ENCODE data around the gene GZF1. TPM values are rescaled to one million over a fixed set of nuclear protein-coding genes. Genes with fewer than 3 reads are reported as not detected.
A peak's percentile ranks its signal among the peaks of the same experiment; 100 is the strongest.
"Not testable (repeated sequence)": the region's sequence is repeated elsewhere in the genome, so short reads cannot be mapped to it uniquely, and the experiment has no call there.

The GZF1 gene
- total RNA-seq, 1 experiment from 2014 or later, result 17.0 TPM

DNA sequence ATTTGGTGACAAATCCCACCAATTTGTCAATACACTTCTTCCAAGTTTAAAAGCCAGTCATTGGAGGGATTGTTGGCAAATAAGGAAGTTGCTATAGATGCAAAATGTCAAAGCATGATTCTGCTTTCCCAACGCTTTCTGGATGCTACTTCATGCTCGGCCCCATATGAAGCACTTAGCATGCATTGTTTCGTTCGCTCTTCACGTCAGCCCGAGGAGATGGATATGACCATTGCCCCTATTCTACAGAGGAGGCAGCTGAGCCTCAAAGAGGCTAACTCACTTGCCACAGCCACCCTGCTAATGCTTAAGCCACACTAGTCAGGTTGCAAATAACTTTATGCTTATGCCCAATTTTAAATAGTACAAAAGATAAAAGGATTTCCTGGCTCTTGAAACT lies 14.2 kb upstream of the GZF1 start:
- Histone ChIP-seq H3K14ac (ENCODE audit: insufficient read depth, low read length) (no peak overlapping the region), H2BK20ac (ENCODE audit: low read depth, low read length, poor library complexity, severe bottlenecking) (no peak overlapping the region), H4K8ac (replicated peaks; ENCODE audit: insufficient read length, low read depth, low read length) (no peak overlapping the region), H4K20me1 (ENCODE audit: control insufficient read depth, insufficient read depth, insufficient read length) (no peaks in the 10 kb centered on the region), H3K79me2 (ENCODE audit: insufficient read depth, low read length) (peaks cover 11% of the 10 kb centered on the region), H4K91ac (ENCODE audit: insufficient read length, low read depth, low read length) (no peak overlapping the region), H2BK15ac (ENCODE audit: low read depth, low read length) (no peak overlapping the region), H4K5ac (ENCODE audit: insufficient read length, low read depth, low read length) (no peak overlapping the region), H3K9me3 (ENCODE audit: control insufficient read depth, low read depth, low read length) (no peaks in the 10 kb centered on the region), H3K9ac (ENCODE audit: extremely low read depth, insufficient read length, low read length) (no peak overlapping the region), H3K23ac (ENCODE audit: insufficient read length, low read depth, low read length) (no peak overlapping the region), H2BK12ac (ENCODE audit: insufficient read length, low read depth, low read length) (no peak overlapping the region), H3T11ph (ENCODE audit: low read length) (no peak overlapping the region), H3K27ac (ENCODE audit: insufficient read length, low read depth, low read length) (no peak overlapping the region), H3K79me1 (ENCODE audit: insufficient read depth, low read depth, low read length, poor library complexity, severe bottlenecking) (no peaks in the 10 kb centered on the region), H3K4ac (ENCODE audit: low read depth, low read length) (no peak overlapping the region), H2AK5ac (ENCODE audit: insufficient read length, low read length) (no peak overlapping the region), H3K56ac (ENCODE audit: insufficient read length, low read depth, low read length) (no peak overlapping the region), H2BK120ac (ENCODE audit: low read depth, low read length, poor library complexity, severe bottlenecking) (no peak overlapping the region), H3K18ac (ENCODE audit: insufficient read length, low read depth, low read length) (no peak overlapping the region), H3K4me1 (ENCODE audit: insufficient read depth, low read length) (peaks cover 2% of the 10 kb centered on the region; the same call in 1 of the 2 replicates), H3K23me2 (ENCODE audit: insufficient read length, low read depth, low read length, poor library complexity, severe bottlenecking) (peaks cover 11% of the 10 kb centered on the region), H3K4me2 (ENCODE audit: insufficient read depth, insufficient read length, low read length) (no peak overlapping the region), H2AFZ (ENCODE audit: low read length) (no peak overlapping the region), H2BK5ac (ENCODE audit: insufficient read length, low read length) (no peak overlapping the region), H3K27me3 (ENCODE audit: insufficient read depth, low read length) (no peaks in the 10 kb centered on the region)
- WGBS (ENCODE audit: extremely low coverage, insufficient read length, low lambda C conversion rate), result no CpG with 5 or more reads among the region's 6 CpGs
- Mint-ChIP-seq H3K36me3 (ENCODE audit: insufficient read depth in 1 of 3, low read depth in 3 of 3) (no peaks in the 10 kb centered on the region), H3K27ac (no peak overlapping the region), H3K4me1 (peaks cover 22 to 23% of the 10 kb centered on the region in 2 experiments), H3K27me3 (ENCODE audit: low read depth) (peaks cover 2% of the 10 kb centered on the region; the same call in 1 of the 2 replicates), H3K4me3 (no peak overlapping the region), H3K9me3 (peaks cover 2 to 4% of the 10 kb centered on the region in 2 experiments; a peak in 2 of 5 replicates)
- TF ChIP-seq, protein P1, sequence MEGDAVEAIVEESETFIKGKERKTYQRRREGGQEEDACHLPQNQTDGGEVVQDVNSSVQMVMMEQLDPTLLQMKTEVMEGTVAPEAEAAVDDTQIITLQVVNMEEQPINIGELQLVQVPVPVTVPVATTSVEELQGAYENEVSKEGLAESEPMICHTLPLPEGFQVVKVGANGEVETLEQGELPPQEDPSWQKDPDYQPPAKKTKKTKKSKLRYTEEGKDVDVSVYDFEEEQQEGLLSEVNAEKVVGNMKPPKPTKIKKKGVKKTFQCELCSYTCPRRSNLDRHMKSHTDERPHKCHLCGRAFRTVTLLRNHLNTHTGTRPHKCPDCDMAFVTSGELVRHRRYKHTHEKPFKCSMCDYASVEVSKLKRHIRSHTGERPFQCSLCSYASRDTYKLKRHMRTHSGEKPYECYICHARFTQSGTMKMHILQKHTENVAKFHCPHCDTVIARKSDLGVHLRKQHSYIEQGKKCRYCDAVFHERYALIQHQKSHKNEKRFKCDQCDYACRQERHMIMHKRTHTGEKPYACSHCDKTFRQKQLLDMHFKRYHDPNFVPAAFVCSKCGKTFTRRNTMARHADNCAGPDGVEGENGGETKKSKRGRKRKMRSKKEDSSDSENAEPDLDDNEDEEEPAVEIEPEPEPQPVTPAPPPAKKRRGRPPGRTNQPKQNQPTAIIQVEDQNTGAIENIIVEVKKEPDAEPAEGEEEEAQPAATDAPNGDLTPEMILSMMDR (conservative IDR thresholded peaks at IDR 0.05), result no peak
- no peak for DNase-seq

DNA sequence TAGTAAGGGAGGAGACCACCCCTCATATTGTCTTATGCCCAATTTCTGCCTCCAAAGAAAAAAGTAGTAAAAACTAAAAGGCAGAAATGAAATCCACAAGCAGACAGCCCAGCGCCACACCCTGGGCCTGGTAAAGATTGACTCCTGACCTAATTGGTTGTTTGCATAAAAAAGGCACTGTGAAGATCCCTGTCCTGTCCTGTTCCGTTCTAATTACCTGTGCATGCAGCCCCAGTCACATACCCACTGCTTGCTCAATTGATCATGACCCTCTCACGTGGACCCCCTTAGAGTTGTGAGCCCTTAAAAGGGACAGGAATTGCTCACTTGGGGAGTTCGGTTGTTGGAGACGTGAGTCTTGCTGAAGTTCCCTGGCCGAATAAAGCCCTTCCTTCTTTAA lies 13.5 kb upstream of the GZF1 start:
- not testable (repeated sequence) for H3K79me1 ChIP-seq (ENCODE audit: insufficient read depth, low read depth, low read length, poor library complexity, severe bottlenecking); H3K27ac ChIP-seq (ENCODE audit: insufficient read length, low read depth, low read length); H3K18ac ChIP-seq (ENCODE audit: insufficient read length, low read depth, low read length); H3K23ac ChIP-seq (ENCODE audit: insufficient read length, low read depth, low read length); H2AFZ ChIP-seq (ENCODE audit: low read length); H3K27me3 ChIP-seq (ENCODE audit: insufficient read depth, low read length); H3T11ph ChIP-seq (ENCODE audit: low read length); H4K20me1 ChIP-seq (ENCODE audit: control insufficient read depth, insufficient read depth, insufficient read length); H4K91ac ChIP-seq (ENCODE audit: insufficient read length, low read depth, low read length); H3K9ac ChIP-seq (ENCODE audit: extremely low read depth, insufficient read length, low read length); H2BK120ac ChIP-seq (ENCODE audit: low read depth, low read length, poor library complexity, severe bottlenecking); H2AK5ac ChIP-seq (ENCODE audit: insufficient read length, low read length); H2BK5ac ChIP-seq (ENCODE audit: insufficient read length, low read length); H4K8ac ChIP-seq (replicated peaks; ENCODE audit: insufficient read length, low read depth, low read length); H4K5ac ChIP-seq (ENCODE audit: insufficient read length, low read depth, low read length); H3K36me3 Mint-ChIP-seq (ENCODE audit: insufficient read depth in 1 of 3, low read depth in 3 of 3); H3K27me3 Mint-ChIP-seq (ENCODE audit: low read depth); H3K14ac ChIP-seq (ENCODE audit: insufficient read depth, low read length); H2BK12ac ChIP-seq (ENCODE audit: insufficient read length, low read depth, low read length); H3K56ac ChIP-seq (ENCODE audit: insufficient read length, low read depth, low read length); H3K9me3 ChIP-seq (ENCODE audit: control insufficient read depth, low read depth, low read length); H3K4ac ChIP-seq (ENCODE audit: low read depth, low read length); H2BK15ac ChIP-seq (ENCODE audit: low read depth, low read length); H3K9me3 Mint-ChIP-seq; H3K4me1 ChIP-seq (ENCODE audit: insufficient read depth, low read length); H3K4me2 ChIP-seq (ENCODE audit: insufficient read depth, insufficient read length, low read length); H2BK20ac ChIP-seq (ENCODE audit: low read depth, low read length, poor library complexity, severe bottlenecking)
- WGBS (ENCODE audit: extremely low coverage, insufficient read length, low lambda C conversion rate), result no CpG with 5 or more reads among the region's 6 CpGs
- H3K4me1 Mint-ChIP-seq, result peaks cover 22 to 23% of the 10 kb centered on the region in 2 experiments
- peak overlapping the region; percentile 6 to 65; a peak in 4 of 5 replicates for H3K4me3 Mint-ChIP-seq
- Histone ChIP-seq H3K23me2 (ENCODE audit: insufficient read length, low read depth, low read length, poor library complexity, severe bottlenecking) (peaks cover 11% of the 10 kb centered on the region), H3K79me2 (ENCODE audit: insufficient read depth, low read length) (peaks cover 12% of the 10 kb centered on the region)
- peak; percentile 25 for DNase-seq
- H3K27ac Mint-ChIP-seq, result peak overlapping the region; percentile 71 to 86 (median 74)
